PC-3 (cell line): ENCODE data around the gene CASP2. TPM values are rescaled to one million over a fixed set of nuclear protein-coding genes. Genes with fewer than 3 reads are reported as not detected.
"Not testable (repeated sequence)": the region's sequence is repeated elsewhere in the genome, so short reads cannot be mapped to it uniquely, and the experiment has no call there.

Source experiments
- ATAC-seq: fragments of 200-7000 bp; cut with Tn5 transposase; 2 replicates; pipeline ENCODE4 v1.9.1; 2020; ENCODE audit warnings: mild to moderate bottlenecking, moderate library complexity
- BruUV-seq: library from RNA; stranded (reverse); fragments of 400-500 nt; replicated peaks from 2 replicates; lab custom pipeline; 2021; lab: Mats Ljungman, UMichigan
- CTCF ChIA-PET: fragments of 300-600 bp; sonication (Branson Sonifier 250); formaldehyde crosslinking; loops from one replicate; lab custom pipeline; 2022; ENCODE audit warnings: antibody characterized with exemption; lab: Charles Lee
- POLR2A ChIA-PET: fragments of 300-600 bp; sonication (Branson Sonifier 250); formaldehyde crosslinking; loops from one replicate; lab custom pipeline; 2022; ENCODE audit warnings: antibody characterized with exemption; ENCODE audit not compliant: unreplicated experiment; lab: Charles Lee
- DNase-seq: peaks from one replicate; pipeline ENCODE4 v3.0.0-alpha.2; 2015
- H2AFZ ChIP-seq: fragments of 300-600 bp; sonication (generic); 2 replicates; pipeline ENCODE4 v1.6.0; 2016; ENCODE audit warnings: antibody characterized with exemption, low read length
- H3F3A ChIP-seq: fragments of 300-600 bp; sonication (generic); one replicate; pipeline ENCODE4 v1.6.0; 2017; ENCODE audit warnings: antibody characterized with exemption, low read length, control low read depth, mild to moderate bottlenecking; ENCODE audit not compliant: unreplicated experiment
- H3K27ac ChIP-seq: fragments of 300-600 bp; sonication (generic); 2 replicates; pipeline ENCODE4 v1.5.1; 2016; ENCODE audit warnings: mild to moderate bottlenecking, low read length
- H3K27me3 ChIP-seq: fragments of 300-600 bp; sonication (generic); 2 replicates; pipeline ENCODE4 v1.6.1; 2016; ENCODE audit warnings: low read length, mixed read lengths
- H3K36me3 ChIP-seq: fragments of 300-600 bp; sonication (generic); 2 replicates; pipeline ENCODE4 v1.6.1; 2016; ENCODE audit warnings: low read depth, mixed run types, low read length, mixed read lengths
- H3K4me1 ChIP-seq: fragments of 300-600 bp; sonication (generic); 2 replicates; pipeline ENCODE4 v1.5.1; 2016; ENCODE audit warnings: low read length; ENCODE audit not compliant: insufficient read depth
- H3K4me2 ChIP-seq: fragments of 300-600 bp; sonication (generic); 2 replicates; pipeline ENCODE4 v1.6.0; 2016; ENCODE audit warnings: low read length
- H3K4me3 ChIP-seq: fragments of 300-600 bp; sonication (generic); 2 replicates; pipeline ENCODE4 v1.5.1; 2016; ENCODE audit warnings: mild to moderate bottlenecking, low read length, mixed read lengths
- H3K79me2 ChIP-seq: fragments of 300-600 bp; sonication (generic); 2 replicates; pipeline ENCODE4 v1.6.1; 2017; ENCODE audit warnings: low read length, mixed read lengths
- H3K9ac ChIP-seq: fragments of 300-600 bp; sonication (generic); 2 replicates; pipeline ENCODE4 v1.6.0; 2016; ENCODE audit warnings: mild to moderate bottlenecking, low read length
- H3K9me2 ChIP-seq: fragments of 300-600 bp; sonication (generic); replicated peaks from 2 replicates; pipeline ENCODE4 v1.6.1; 2016; ENCODE audit warnings: mixed run types, low read length, mixed read lengths
- H3K9me3 ChIP-seq: fragments of 300-600 bp; sonication (generic); 2 replicates; pipeline ENCODE4 v1.6.1; 2016; ENCODE audit warnings: low read length, mixed read lengths
- H4K20me1 ChIP-seq: fragments of 300-600 bp; sonication (generic); 2 replicates; pipeline ENCODE4 v1.6.1; 2016; ENCODE audit warnings: low read length, mixed read lengths
- CTCF ChIP-seq: fragments of 300-600 bp; sonication (generic); conservative IDR thresholded peaks from 2 replicates; pipeline ENCODE4 v1.5.1; 2017; ENCODE audit warnings: antibody characterized with exemption, low read depth, mild to moderate bottlenecking, low read length
- EZH2 ChIP-seq: fragments of 300-600 bp; sonication (generic); IDR thresholded peaks from one replicate; pipeline ENCODE4 v1.6.1; 2017; ENCODE audit warnings: antibody characterized with exemption, mild to moderate bottlenecking, low read length; ENCODE audit not compliant: unreplicated experiment
- EZH2phosphoT487 ChIP-seq: fragments of 300-600 bp; sonication (generic); IDR thresholded peaks from 2 replicates; pipeline ENCODE4 v1.6.1; 2018; ENCODE audit warnings: mild to moderate bottlenecking, antibody characterized with exemption, low read length, borderline replicate concordance
- intact Hi-C: fragments of 100-400 bp; cut with micrococcal nuclease; formaldehyde crosslinking; loops from 2 replicates; pipeline ENCODE4 v1.9.0; 2023
- total RNA-seq: library from RNA; depleted of rRNA; stranded (reverse); fragments of >200 nt; gene quantifications from 2 replicates; pipeline ENCODE4 v1.2.3, GENCODE V29; 2014

Gene CASP2
- total RNA-seq, 1 experiment from 2014 or later = 26.4 TPM

- BruUV-seq = no TSS peak
- ChIA-PET POLR2A (interaction anchor here (0.6 to 0.7 kb wide), 3 partner anchors 24 to 721 kb away, joined by 3 to 34 read pairs (median 6); no protein-coding TSS in a partner anchor), CTCF (interaction anchor here (0.7 to 1.0 kb wide), 3 partner anchors 10 to 49 kb away, joined by 3 to 5 read pairs (median 3); no protein-coding TSS in a partner anchor)
- H3K9me3 ChIP-seq = no peaks in the 10 kb centered on the region
- H3K4me1 ChIP-seq = peaks cover 42% of the 10 kb centered on the region
- peak overlapping the region; percentile 99 for H3K4me2 ChIP-seq
- no peak for TF ChIP-seq EZH2phosphoT487
- TF ChIP-seq EZH2 = no peak
- TF ChIP-seq CTCF = no peak
- intact Hi-C loops = no loop called here
- peak overlapping the region; percentile 95 for H3K4me3 ChIP-seq
- peak overlapping the region; percentile 99 for H3K9ac ChIP-seq
- no peak for ATAC-seq
- peak overlapping the region; percentile 79; the same call in 1 of the 2 replicates for H2AFZ ChIP-seq
- H3K9me2 ChIP-seq = no peaks in the 10 kb centered on the region
- peaks cover 29% of the 10 kb centered on the region for H3K36me3 ChIP-seq
- DNase-seq = peak; percentile 54
- H3F3A ChIP-seq = no peaks in the 10 kb centered on the region
- peaks cover 54% of the 10 kb centered on the region for H3K79me2 ChIP-seq
- H3K27ac ChIP-seq = peak overlapping the region; percentile 87
- no peaks in the 10 kb centered on the region for H3K27me3 ChIP-seq
- H4K20me1 ChIP-seq = peaks cover 18% of the 10 kb centered on the region; the same call in 1 of the 2 replicates
Measured at GRCh38 chr7:143289421-143289820, 1.3 kb downstream of the CASP2 start.

GRCh38 chr7:143289888-143290287 is 1.7 kb downstream of the CASP2 start:
- H3K9me2 ChIP-seq, H3K9me3 ChIP-seq, H2AFZ ChIP-seq, DNase-seq, H3K27me3 ChIP-seq, ATAC-seq, H3F3A ChIP-seq, BruUV-seq, intact Hi-C loops: not testable (repeated sequence)
- peak overlapping the region; percentile 87 for H3K27ac ChIP-seq
- H3K4me3 ChIP-seq = peak overlapping the region; percentile 95
- ChIA-PET CTCF (interaction anchor here (0.7 to 1.0 kb wide), 3 partner anchors 10 to 49 kb away, joined by 3 to 5 read pairs (median 3); no protein-coding TSS in a partner anchor), POLR2A (interaction anchor here (0.6 to 0.7 kb wide), 3 partner anchors 24 to 722 kb away, joined by 3 to 34 read pairs (median 6); no protein-coding TSS in a partner anchor)
- peak overlapping the region; percentile 99 for H3K4me2 ChIP-seq
- H3K9ac ChIP-seq = peak overlapping the region; percentile 99
- H3K36me3 ChIP-seq = peaks cover 34% of the 10 kb centered on the region
- H3K4me1 ChIP-seq = peaks cover 40% of the 10 kb centered on the region
- H4K20me1 ChIP-seq = peaks cover 18% of the 10 kb centered on the region; the same call in 1 of the 2 replicates
- peaks cover 57% of the 10 kb centered on the region for H3K79me2 ChIP-seq

GRCh38 chr7:143290293-143290692 is 2.1 kb downstream of the CASP2 start:
- H4K20me1 ChIP-seq = peaks cover 20% of the 10 kb centered on the region
- intact Hi-C loops = no loop called here
- ATAC-seq = no peak
- DNase-seq = no peak
- no peaks in the 10 kb centered on the region for H3K9me2 ChIP-seq
- POLR2A ChIA-PET = interaction anchor here (0.6 kb wide), 1 partner anchor 11 kb away, joined by 3 read pairs; no protein-coding TSS in a partner anchor
- peaks cover 39% of the 10 kb centered on the region for H3K4me1 ChIP-seq
- peaks cover 35% of the 10 kb centered on the region for H3K36me3 ChIP-seq
- no peak overlapping the region for H2AFZ ChIP-seq
- H3K27ac ChIP-seq = peak overlapping the region; percentile 87
- H3K4me3 ChIP-seq = peak overlapping the region; percentile 95
- peak overlapping the region; percentile 99; the same call in 1 of the 2 replicates for H3K9ac ChIP-seq
- no peaks in the 10 kb centered on the region for H3K27me3 ChIP-seq
- no TSS peak for BruUV-seq
- no peaks in the 10 kb centered on the region for H3F3A ChIP-seq
- TF ChIP-seq EZH2 (no peak), CTCF (no peak), EZH2phosphoT487 (no peak)
- H3K9me3 ChIP-seq = no peaks in the 10 kb centered on the region
- H3K4me2 ChIP-seq = peak overlapping the region; percentile 99
- peaks cover 59% of the 10 kb centered on the region for H3K79me2 ChIP-seq
- CTCF ChIA-PET = no interaction called here
